Peyer's patch (tissue), 4 donors: Measurements from ENCODE around the gene ZMYND15.

ENCODE experiments used
- CTCF ChIP-seq, 6 experiments: fragments of 450-650 bp in 4 of 6; fragments of 200-600 bp in 2 of 6; sonication (generic) in 1 of 6; IDR thresholded peaks; one replicate each; pipeline ENCODE4 v1.5.1; 2017 to 2019; ENCODE audit warnings: antibody characterized with exemption in 6 of 6, mild to moderate bottlenecking in 3 of 6, moderate library complexity in 1 of 6
- POLR2A ChIP-seq, 2 donors: fragments of 450-650 bp; IDR thresholded peaks; one replicate each; pipeline ENCODE4 v1.5.1; 2017; ENCODE audit warnings: antibody characterized with exemption in 2 of 2, mild to moderate bottlenecking in 2 of 2, moderate library complexity in 2 of 2

DNA sequence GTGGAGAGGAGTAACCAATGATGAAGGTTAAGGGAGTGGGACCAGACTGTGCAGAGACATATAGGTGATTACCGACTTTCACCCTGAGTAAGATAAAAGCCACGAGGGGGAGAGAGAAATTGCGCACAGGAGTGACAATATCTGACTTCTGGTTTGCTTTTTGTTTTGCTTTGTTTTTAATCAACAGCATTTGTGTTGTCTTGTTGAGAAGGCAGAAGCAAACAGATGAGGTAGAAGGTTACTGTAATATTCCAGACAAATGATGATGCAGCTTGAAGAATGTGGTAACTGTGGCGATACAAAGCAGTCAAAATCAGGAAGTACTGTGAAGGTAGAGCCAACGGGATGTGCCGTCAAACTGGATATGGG is 43.2 kb upstream of the ZMYND15 start:
- TF ChIP-seq POLR2A (IDR thresholded peaks at IDR 0.05) (no peak), CTCF (IDR thresholded peaks at IDR 0.05) (no peak)
